Measurements from ENCODE around the gene GALNT17. TPM values are rescaled to one million over a fixed set of nuclear protein-coding genes. Genes with fewer than 3 reads are reported as not detected.

Gene GALNT17
- total RNA-seq, 1 donor: 0.36 TPM

DNA sequence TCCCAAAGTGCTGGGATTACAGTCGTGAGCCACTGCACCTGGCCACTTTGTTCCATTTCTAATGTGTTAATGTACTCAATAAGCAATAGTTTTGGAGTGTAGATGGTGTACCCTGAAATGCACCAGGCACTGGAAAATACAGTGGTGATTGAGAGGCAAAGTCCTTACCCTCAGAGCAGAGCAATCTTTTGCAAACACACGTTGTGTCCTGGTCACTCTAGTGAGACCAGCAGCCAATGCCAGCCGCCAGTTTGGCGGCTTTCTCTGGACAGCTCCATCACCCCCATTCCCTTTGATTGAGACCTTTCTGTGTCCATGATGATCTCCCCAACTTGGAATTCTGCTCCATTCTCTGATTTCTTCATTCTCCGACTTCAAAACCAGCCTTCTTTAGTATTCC, 231.3 kb downstream of the GALNT17 start:
- H3K4me3 ChIP-seq (ENCODE audit: insufficient read depth, low read length): no peak overlapping the region
- H3K4me1 ChIP-seq (ENCODE audit: insufficient read depth, low read length): no peaks in the 10 kb centered on the region
- H3K27me3 ChIP-seq (ENCODE audit: insufficient read depth, low read length): no peaks in the 10 kb centered on the region
- H4K20me1 ChIP-seq (ENCODE audit: insufficient read depth, low read length): no peaks in the 10 kb centered on the region
- no peaks in the 10 kb centered on the region for H3K79me2 ChIP-seq (ENCODE audit: insufficient read depth, low read length)
- no peak overlapping the region for H3K27ac ChIP-seq (ENCODE audit: low read depth, low read length)
- H3K9me3 ChIP-seq (ENCODE audit: low read depth, low read length): no peaks in the 10 kb centered on the region
- TF ChIP-seq, protein P1, sequence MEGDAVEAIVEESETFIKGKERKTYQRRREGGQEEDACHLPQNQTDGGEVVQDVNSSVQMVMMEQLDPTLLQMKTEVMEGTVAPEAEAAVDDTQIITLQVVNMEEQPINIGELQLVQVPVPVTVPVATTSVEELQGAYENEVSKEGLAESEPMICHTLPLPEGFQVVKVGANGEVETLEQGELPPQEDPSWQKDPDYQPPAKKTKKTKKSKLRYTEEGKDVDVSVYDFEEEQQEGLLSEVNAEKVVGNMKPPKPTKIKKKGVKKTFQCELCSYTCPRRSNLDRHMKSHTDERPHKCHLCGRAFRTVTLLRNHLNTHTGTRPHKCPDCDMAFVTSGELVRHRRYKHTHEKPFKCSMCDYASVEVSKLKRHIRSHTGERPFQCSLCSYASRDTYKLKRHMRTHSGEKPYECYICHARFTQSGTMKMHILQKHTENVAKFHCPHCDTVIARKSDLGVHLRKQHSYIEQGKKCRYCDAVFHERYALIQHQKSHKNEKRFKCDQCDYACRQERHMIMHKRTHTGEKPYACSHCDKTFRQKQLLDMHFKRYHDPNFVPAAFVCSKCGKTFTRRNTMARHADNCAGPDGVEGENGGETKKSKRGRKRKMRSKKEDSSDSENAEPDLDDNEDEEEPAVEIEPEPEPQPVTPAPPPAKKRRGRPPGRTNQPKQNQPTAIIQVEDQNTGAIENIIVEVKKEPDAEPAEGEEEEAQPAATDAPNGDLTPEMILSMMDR (IDR thresholded peaks at IDR 0.05; ENCODE audit: extremely low read depth, low read depth, low read length): no peak
- H3K4me2 ChIP-seq (ENCODE audit: insufficient read depth, low read length): no peak overlapping the region
- DNase-seq (ENCODE audit: insufficient read length, low spot score, missing footprints): no peak
- H2AFZ ChIP-seq (ENCODE audit: low read length): no peak overlapping the region
- no peaks in the 10 kb centered on the region for H3K36me3 ChIP-seq (ENCODE audit: insufficient read depth, low read length)

DNA sequence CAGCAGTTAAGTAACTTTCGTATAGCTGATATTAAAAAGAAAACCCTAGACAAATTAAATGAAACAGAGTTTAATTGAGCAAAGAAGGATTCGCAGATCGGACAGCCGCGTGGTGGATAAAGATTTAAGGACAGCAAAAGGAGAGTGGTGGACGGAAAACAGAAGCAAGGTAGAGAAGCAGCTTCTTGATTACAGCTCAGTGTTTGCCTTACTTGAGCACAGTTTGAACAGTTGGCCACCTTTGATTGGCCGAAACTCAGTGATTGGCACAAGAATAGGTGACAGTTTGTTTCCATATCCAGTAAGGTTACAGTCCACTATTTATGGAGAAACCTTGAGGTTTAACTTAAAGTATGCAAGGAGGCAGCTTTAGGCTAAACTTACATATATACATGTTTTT, 231.7 kb downstream of the GALNT17 start:
- no peak overlapping the region for H3K27ac ChIP-seq (ENCODE audit: low read depth, low read length)
- no peaks in the 10 kb centered on the region for H4K20me1 ChIP-seq (ENCODE audit: insufficient read depth, low read length)
- TF ChIP-seq, protein P1 (IDR thresholded peaks at IDR 0.05; ENCODE audit: extremely low read depth, low read depth, low read length): no peak
- no peaks in the 10 kb centered on the region for H3K79me2 ChIP-seq (ENCODE audit: insufficient read depth, low read length)
- DNase-seq (ENCODE audit: insufficient read length, low spot score, missing footprints): no peak
- H3K4me1 ChIP-seq (ENCODE audit: insufficient read depth, low read length): no peaks in the 10 kb centered on the region
- H3K36me3 ChIP-seq (ENCODE audit: insufficient read depth, low read length): no peaks in the 10 kb centered on the region
- H3K4me2 ChIP-seq (ENCODE audit: insufficient read depth, low read length): no peak overlapping the region
- no peaks in the 10 kb centered on the region for H3K9me3 ChIP-seq (ENCODE audit: low read depth, low read length)
- no peaks in the 10 kb centered on the region for H3K27me3 ChIP-seq (ENCODE audit: insufficient read depth, low read length)
- H2AFZ ChIP-seq (ENCODE audit: low read length): no peak overlapping the region
- no peak overlapping the region for H3K4me3 ChIP-seq (ENCODE audit: insufficient read depth, low read length)

DNA sequence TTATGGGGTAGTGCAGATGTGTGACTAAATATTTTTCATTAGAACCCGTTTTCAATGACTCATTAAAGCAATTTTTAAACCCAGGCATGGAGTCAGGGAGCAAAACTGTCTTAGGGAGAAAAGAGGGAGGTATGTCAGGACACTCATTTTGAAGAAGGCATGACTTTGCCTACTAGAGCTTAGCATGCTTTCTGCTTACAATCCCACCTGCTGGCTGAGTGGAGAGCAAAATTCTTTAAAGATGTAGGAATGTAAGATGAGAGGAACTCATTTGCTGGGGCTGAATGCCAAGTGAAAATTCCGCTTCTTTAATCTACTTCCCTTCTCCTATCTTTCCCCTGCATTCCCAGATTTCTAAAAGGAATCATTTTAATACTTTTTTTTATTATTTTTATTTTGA, 232.6 kb downstream of the GALNT17 start:
- H3K4me2 ChIP-seq (ENCODE audit: insufficient read depth, low read length): no peak overlapping the region
- no peaks in the 10 kb centered on the region for H3K27me3 ChIP-seq (ENCODE audit: insufficient read depth, low read length)
- H3K36me3 ChIP-seq (ENCODE audit: insufficient read depth, low read length): no peaks in the 10 kb centered on the region
- TF ChIP-seq, protein P1 (IDR thresholded peaks at IDR 0.05; ENCODE audit: extremely low read depth, low read depth, low read length): no peak
- no peaks in the 10 kb centered on the region for H3K9me3 ChIP-seq (ENCODE audit: low read depth, low read length)
- DNase-seq (ENCODE audit: insufficient read length, low spot score, missing footprints): no peak
- H3K4me1 ChIP-seq (ENCODE audit: insufficient read depth, low read length): no peaks in the 10 kb centered on the region
- no peak overlapping the region for H2AFZ ChIP-seq (ENCODE audit: low read length)
- H3K27ac ChIP-seq (ENCODE audit: low read depth, low read length): no peak overlapping the region
- H3K79me2 ChIP-seq (ENCODE audit: insufficient read depth, low read length): no peaks in the 10 kb centered on the region
- H3K4me3 ChIP-seq (ENCODE audit: insufficient read depth, low read length): no peak overlapping the region
- H4K20me1 ChIP-seq (ENCODE audit: insufficient read depth, low read length): no peaks in the 10 kb centered on the region

DNA sequence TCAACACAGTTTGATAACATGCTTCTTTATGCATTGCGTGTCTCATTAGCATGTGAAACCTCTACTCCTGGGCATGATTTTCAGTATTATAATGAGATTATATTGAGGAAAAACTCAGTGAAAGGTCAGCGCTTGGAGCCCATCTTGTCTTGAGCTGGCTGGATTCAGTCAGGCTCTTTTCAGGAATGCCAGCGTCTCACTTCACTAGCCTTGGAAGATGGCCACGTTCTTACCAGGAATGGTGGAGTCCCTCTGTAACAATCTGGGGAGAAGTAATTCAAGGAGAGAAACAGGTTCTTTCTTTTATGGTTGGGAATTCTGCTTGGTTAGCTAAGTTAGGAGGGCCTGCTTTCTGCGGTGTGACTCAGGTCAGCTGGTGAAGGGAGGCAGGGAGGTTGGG, 241.0 kb downstream of the GALNT17 start:
- no peak for DNase-seq (ENCODE audit: insufficient read length, low spot score, missing footprints)
- no peaks in the 10 kb centered on the region for H3K27me3 ChIP-seq (ENCODE audit: insufficient read depth, low read length)
- H2AFZ ChIP-seq (ENCODE audit: low read length): no peak overlapping the region
- H3K4me2 ChIP-seq (ENCODE audit: insufficient read depth, low read length): no peak overlapping the region
- TF ChIP-seq, protein P1 (IDR thresholded peaks at IDR 0.05; ENCODE audit: extremely low read depth, low read depth, low read length): no peak
- no peaks in the 10 kb centered on the region for H3K79me2 ChIP-seq (ENCODE audit: insufficient read depth, low read length)
- H3K27ac ChIP-seq (ENCODE audit: low read depth, low read length): no peak overlapping the region
- H3K9me3 ChIP-seq (ENCODE audit: low read depth, low read length): no peaks in the 10 kb centered on the region
- H3K4me3 ChIP-seq (ENCODE audit: insufficient read depth, low read length): no peak overlapping the region
- no peaks in the 10 kb centered on the region for H3K36me3 ChIP-seq (ENCODE audit: insufficient read depth, low read length)
- H3K4me1 ChIP-seq (ENCODE audit: insufficient read depth, low read length): no peaks in the 10 kb centered on the region
- no peaks in the 10 kb centered on the region for H4K20me1 ChIP-seq (ENCODE audit: insufficient read depth, low read length)
